ENCODE data around the gene CUEDC2.

Gene CUEDC2

GRCh38 chr10:102409604-102410428 lies 22.6 kb downstream of the CUEDC2 start:
- DNase-seq: no peak

DNA sequence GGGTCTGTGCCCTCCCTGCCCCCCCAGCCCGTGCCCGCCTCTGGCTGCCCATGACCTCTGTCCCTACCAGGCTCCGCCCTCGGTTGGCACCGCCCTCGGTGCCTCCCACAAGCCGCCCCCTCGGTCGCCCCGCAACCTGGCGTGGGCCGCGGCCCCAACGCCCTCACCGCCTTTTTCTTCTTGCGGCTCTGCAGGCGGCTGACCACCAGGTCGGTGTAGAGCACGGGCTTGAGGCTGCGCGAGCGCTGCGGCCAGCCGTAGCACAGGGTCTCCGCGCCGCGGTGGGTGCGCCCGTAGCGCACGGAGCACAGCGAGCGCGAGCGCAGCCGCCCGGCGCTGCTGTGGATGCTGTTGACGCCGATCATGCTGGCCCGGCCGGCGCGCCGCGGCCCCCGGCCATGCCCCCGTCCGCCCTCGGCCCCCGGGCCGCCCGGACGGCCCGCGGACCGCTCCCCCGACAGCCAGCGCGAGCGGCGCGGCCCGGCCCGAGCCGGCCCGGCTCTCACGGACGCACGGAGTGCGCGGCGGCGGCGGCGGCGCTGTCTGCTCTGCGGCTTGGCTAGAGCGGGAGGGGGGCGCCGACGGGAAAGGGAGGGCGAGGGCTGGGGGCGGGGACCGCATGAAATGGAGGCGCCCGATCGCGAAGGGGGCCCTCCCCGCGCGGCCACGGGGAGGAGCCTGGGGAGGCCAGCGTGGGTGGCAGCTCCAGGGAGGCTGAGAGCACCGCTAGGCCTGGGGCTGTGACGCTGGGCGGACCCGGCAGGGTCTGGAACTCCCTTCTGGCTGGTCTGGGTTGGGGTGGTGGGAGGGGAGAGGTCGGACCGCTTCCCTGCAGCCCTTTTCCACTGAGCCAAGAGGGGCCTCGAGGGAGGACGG lies 23.4 kb downstream of the CUEDC2 start:
- DNase-seq: peak; percentile 62 to 77

- DNase-seq: no peak
Observed at GRCh38 chr10:102408131-102408727, 24.1 kb downstream of the CUEDC2 start.

DNA sequence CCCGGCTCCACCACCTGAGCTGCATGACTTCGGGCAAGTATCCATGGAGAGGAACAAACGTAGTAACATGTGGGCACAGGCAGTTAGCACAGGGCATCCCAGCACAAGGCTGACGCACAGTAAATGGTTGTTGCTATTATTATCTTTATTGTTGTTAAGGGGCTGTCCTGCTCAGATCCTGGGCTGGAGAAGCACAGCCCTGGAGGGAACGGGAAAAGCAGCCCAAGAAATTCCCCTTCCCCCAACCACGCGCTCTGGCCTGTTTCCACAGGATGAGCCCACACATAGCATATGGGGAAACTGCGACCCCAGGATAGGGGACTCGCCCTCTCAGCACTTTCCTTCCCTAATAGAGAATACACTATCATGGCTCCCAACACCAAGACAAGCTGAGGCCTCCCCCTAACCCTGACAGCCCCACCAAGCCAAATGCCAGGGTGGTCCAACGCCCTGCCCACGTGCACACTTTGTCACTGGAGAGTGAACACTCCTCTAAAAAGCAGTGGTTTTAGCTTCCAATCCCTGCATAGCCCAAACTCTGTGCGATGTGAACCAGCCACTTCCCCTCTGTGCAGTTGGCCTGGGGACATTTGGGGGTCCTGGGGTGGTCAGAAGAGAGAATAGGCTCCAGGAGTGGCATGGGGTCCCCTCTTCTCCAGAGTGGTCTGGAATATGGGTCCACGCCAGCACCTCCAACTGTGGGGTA lies 24.8 kb downstream of the CUEDC2 start:
- no peak for DNase-seq

DNA sequence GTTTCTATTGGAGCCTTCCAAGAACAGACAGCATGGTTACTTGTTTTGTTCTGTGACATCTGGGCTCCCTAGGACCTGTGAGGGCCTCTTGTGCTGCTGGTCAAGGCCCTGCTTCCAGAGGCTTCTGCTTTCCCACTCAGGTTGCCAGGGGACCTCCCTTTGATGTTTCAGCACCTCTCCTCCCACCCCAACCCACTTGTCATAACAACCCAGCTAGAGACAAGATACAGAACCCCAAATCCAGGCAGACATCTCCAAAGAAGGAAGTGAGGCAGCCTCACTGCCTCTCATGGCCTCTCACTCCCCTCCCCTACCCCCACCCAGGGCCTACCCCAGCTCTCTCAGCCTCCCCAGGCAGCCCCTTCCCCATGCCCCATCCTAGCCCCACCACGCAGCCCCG lies 25.6 kb downstream of the CUEDC2 start:
- no peak for DNase-seq

DNA sequence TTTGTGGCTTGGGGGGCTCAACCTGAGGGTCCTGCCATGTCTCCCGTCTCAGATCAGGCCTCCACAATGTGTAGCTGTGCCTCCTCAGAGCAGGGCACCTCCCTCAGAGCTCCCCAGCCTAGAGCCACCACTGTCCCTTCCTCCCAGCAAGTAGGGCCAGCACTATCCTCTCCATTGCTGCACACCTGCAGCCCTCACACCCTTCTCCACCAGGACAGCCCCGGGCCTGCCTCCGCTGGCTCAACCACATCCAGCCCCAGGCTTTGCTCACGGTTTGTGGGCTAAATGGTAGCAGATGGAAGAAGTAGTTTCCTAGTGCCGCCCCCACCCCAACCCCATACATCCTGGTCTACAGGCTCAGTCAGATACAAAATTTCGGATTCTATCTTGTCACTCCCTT lies 26.7 kb downstream of the CUEDC2 start:
- no peak for DNase-seq

GRCh38 chr10:102405108-102405571 lies 27.2 kb downstream of the CUEDC2 start:
- DNase-seq: no peak

GRCh38 chr10:102404361-102405107 lies 27.8 kb downstream of the CUEDC2 start:
- no peak for DNase-seq

DNA sequence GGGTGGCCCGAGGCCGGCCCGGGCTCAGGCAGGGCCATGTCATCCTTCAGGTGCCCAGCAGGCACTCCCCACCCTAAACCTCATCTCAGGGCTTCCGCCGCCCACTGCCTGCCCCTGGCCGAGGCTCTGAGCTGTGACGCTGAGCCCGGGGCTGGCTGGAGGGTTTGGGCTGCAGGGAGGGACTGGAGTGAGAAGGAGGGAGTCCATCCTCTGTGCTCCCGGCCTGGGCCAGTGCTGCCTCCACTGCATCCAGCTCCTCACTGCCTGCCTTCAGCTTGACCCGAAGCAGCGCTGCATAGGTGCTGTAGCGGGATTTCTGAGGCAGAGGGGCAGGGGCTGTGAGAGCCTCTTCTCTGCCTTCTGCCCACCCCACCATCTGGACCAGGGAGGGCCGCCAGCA lies 29.3 kb downstream of the CUEDC2 start:
- no peak for DNase-seq

DNA sequence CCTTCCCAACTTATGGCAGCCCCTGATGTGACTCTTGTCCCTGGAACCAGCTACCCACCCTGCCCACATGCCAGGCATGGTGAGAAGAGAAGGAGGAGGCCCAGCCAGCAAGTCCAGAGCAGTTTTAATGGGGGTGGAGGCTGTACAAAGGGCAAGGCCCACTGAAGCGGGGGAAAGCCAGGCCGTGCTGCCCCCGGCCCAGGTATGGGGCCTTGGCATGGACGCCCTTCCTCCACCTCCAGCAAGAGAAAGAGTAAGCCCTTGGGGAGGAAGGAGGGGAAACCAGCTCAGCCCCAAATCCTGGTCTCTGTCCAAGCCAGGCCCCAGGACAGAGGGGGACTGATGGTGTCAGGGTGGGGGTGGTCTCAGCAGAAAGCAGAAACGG lies 29.9 kb downstream of the CUEDC2 start:
- no peak for DNase-seq

DNA sequence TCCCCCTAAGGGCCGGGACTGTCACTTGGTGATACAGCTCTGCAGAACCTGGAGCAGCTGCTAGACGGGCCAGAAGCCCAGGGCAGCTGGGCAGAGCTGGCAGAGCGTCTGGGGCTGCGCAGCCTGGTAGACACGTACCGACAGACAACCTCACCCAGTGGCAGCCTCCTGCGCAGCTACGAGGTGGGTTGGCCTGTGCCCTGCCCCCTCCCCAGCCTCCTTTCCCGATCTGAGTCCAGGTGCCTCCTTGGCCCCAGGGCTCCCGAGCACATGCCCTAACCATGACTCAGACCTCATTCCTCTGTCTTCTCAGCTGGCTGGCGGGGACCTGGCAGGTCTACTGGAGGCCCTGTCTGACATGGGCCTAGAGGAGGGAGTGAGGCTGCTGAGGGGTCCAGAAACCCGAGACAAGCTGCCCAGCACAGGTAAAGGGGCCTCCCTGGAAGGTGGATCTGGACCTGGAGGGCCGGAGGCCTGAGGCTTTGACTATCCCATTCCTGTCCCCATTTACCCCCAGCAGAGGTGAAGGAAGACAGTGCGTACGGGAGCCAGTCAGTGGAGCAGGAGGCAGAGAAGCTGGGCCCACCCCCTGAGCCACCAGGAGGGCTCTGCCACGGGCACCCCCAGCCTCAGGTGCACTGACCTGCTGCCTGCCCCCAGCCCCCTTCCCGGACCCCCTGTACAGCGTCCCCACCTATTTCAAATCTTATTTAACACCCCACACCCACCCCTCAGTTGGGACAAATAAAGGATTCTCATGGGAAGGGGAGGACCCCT lies 30.5 kb downstream of the CUEDC2 start:
- DNase-seq: no peak

GRCh38 chr10:102401342-102401654 lies 31.1 kb downstream of the CUEDC2 start:
- DNase-seq: no peak

GRCh38 chr10:102400598-102401341 lies 31.6 kb downstream of the CUEDC2 start:
- no peak for DNase-seq

- DNase-seq: no peak
Observed at GRCh38 chr10:102400076-102400475, 32.3 kb downstream of the CUEDC2 start.

DNA sequence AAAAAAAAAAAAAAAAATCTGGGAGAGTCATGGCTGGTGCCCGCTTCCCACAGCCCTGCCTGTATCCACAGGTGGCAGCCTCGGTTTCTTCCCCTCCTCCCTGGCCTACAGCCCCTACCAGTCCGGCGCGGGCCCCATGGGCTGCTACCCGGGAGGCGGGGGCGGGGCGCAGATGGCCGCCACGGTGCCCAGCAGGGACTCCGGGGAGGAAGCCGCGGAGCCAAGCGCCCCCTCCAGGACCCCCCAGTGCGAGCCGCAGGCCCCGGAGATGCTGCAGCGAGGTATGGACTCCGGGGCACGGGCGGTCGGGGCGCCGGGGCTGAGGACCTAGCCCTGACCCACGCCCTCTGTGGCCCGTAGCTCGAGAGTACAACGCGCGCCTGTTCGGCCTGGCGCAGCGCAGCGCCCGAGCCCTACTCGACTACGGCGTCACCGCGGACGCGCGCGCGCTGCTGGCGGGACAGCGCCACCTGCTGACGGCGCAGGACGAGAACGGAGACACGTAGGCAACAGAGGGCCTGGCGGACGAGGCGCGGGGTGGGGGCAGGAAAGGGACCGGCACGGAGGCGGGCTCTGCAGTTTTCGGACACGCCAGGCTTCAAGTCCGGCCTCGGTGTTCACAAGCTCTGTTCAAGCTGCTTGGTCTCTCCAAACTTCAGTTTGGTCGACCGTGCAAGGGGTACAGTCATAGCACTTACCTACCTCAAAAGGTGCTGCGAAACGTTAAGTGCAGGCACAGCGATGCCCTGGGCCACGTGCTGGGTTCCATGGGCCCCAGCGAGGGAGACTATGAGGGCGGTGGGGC lies 33.0 kb downstream of the CUEDC2 start:
- DNase-seq: peak; percentile 81 to 88

- DNase-seq: no peak
Observed at GRCh38 chr10:102398172-102399020, 34.0 kb downstream of the CUEDC2 start.

DNA sequence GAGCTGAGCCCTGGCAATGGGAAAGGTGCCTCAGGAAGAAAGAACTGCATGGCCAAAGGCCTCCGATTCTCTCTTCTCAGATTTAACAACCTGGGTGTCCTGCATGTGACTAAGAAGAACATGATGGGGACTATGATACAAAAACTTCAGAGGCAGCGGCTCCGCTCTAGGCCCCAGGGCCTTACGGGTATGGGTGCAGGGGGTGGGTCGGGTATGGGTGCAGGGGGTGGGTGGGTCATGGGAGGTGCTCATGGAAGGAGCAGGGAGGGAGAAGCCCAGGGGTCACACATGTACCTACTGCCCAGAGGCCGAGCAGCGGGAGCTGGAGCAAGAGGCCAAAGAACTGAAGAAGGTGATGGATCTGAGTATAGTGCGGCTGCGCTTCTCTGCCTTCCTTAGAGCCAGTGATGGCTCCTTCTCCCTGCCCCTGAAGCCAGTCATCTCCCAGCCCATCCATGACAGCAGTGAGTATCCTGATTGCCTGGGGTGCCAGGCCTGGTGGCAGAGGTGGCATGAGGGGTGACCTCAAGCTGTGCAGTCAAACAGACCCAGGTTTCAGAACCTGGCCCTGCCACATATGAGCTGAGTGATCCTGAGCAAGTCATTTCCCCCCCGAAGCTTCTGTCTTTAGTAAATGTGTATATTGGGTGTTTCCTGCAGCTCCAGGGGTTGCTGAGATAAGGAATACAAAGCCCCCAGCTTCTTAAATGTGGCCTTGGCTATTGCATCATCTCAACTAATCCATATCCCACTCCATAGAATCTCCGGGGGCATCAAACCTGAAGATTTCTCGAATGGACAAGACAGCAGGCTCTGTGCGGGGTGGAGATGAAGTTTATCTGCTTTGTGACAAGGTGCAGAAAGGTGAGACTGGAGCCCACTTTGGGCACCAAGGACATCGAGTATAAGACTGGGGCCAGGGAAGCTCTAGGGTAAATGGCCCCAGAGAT lies 34.9 kb downstream of the CUEDC2 start:
- no peak for DNase-seq

DNA sequence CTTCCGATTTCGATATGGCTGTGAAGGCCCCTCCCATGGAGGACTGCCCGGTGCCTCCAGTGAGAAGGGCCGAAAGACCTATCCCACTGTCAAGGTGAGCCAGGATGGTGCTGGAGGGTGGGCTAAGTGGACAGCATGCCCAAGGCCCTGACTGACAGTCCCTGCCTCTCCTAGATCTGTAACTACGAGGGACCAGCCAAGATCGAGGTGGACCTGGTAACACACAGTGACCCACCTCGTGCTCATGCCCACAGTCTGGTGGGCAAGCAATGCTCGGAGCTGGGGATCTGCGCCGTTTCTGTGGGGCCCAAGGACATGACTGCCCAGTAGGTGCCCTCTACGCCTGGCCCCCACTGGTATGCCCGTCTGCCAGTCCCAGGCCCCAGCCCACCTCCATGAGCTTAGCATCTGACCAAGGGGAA lies 35.6 kb downstream of the CUEDC2 start:
- no peak for DNase-seq

All from stimulated activated CD4-positive, alpha-beta T cell treated with anti-CD3 and anti-CD28 coated beads, Interleukin-2, amount 100 ng/mL, for 48 hours (primary cell).